WTC11 (cell line): ENCODE results near the gene LRSAM1. TPM values are rescaled to one million over a fixed set of nuclear protein-coding genes. Genes with fewer than 3 reads are reported as not detected.

ENCODE experiments used
- ATAC-seq: fragments of 200-7000 bp; cut with Tn5 transposase; 2 replicates; pipeline ENCODE4 v1.10.0; 2021; ENCODE audit warnings: mild to moderate bottlenecking, moderate library complexity
- CTCF ChIA-PET: fragments of 300-600 bp; sonication (Branson Sonifier 250); formaldehyde crosslinking; loops from one replicate; lab custom pipeline; 2021; ENCODE audit warnings: antibody characterized with exemption; lab: Charles Lee
- POLR2A ChIA-PET: fragments of 350-600 bp; sonication (Branson Sonifier 250); formaldehyde crosslinking; loops from one replicate; lab custom pipeline; 2021; ENCODE audit warnings: antibody characterized with exemption; lab: Charles Lee
- DNase-seq: peaks from one replicate; pipeline ENCODE4 v3.0.0; 2021; ENCODE audit warnings: low spot score
- H3K27ac Mint-ChIP-seq: 2 replicates; pipeline ENCODE4 v1.8.0; 2021; ENCODE audit warnings: mixed read lengths
- H3K27me3 Mint-ChIP-seq: 2 replicates; pipeline ENCODE4 v1.8.0; 2021; ENCODE audit warnings: low read depth, mild to moderate bottlenecking, moderate library complexity, mixed read lengths
- H3K36me3 Mint-ChIP-seq: 2 replicates; pipeline ENCODE4 v1.8.0; 2021; ENCODE audit warnings: mixed read lengths
- H3K4me1 Mint-ChIP-seq: 2 replicates; pipeline ENCODE4 v1.8.0; 2022; ENCODE audit warnings: mixed read lengths
- H3K4me3 Mint-ChIP-seq: 2 replicates; pipeline ENCODE4 v1.8.0; 2021; ENCODE audit warnings: mild to moderate bottlenecking, moderate library complexity, mixed read lengths
- H3K9me3 Mint-ChIP-seq: 2 replicates; pipeline ENCODE4 v1.8.0; 2021; ENCODE audit warnings: mixed read lengths
- ATF3 ChIP-seq: sonication (generic); formaldehyde crosslinking; conservative IDR thresholded peaks from 2 replicates; pipeline ENCODE4 v1.8.1; 2022; ENCODE audit warnings: mild to moderate bottlenecking, missing genetic modification reagents
- CREB1 ChIP-seq: sonication (generic); formaldehyde crosslinking; IDR thresholded peaks from 2 replicates; pipeline ENCODE4 v1.8.0; 2023; ENCODE audit warnings: mild to moderate bottlenecking, missing genetic modification reagents
- ESRRA ChIP-seq: sonication (generic); formaldehyde crosslinking; IDR thresholded peaks from 2 replicates; pipeline ENCODE4 v1.8.1; 2022; ENCODE audit warnings: mild to moderate bottlenecking, missing genetic modification reagents, borderline replicate concordance
- FOXK1 ChIP-seq: sonication (generic); formaldehyde crosslinking; IDR thresholded peaks from 2 replicates; pipeline ENCODE4 v1.8.0; 2022; ENCODE audit warnings: mild to moderate bottlenecking, moderate library complexity, missing genetic modification reagents
- GRHL2 ChIP-seq: fragments of 250-450 bp; sonication (Bioruptor Pico); IDR thresholded peaks from 2 replicates; pipeline ENCODE4 v1.8.0; 2022; ENCODE audit warnings: mild to moderate bottlenecking, moderate library complexity; ENCODE audit not compliant: insufficient replicate concordance, severe bottlenecking
- GTF2I ChIP-seq: fragments of 250-450 bp; sonication (Bioruptor Pico); conservative IDR thresholded peaks from 2 replicates; pipeline ENCODE4 v1.4.0; 2021; ENCODE audit warnings: mild to moderate bottlenecking
- HMGA2 ChIP-seq: fragments of 250-450 bp; sonication (Bioruptor Pico); IDR thresholded peaks from 2 replicates; pipeline ENCODE4 v1.4.0; 2021; ENCODE audit warnings: mild to moderate bottlenecking, moderate library complexity
- JAZF1 ChIP-seq: fragments of 250-450 bp; sonication (Bioruptor Pico); IDR thresholded peaks from 2 replicates; pipeline ENCODE4 v1.9.0; 2021; ENCODE audit warnings: moderate library complexity, mild to moderate bottlenecking, inconsistent platforms
- KAT7 ChIP-seq: sonication (generic); formaldehyde crosslinking; IDR thresholded peaks from 2 replicates; pipeline ENCODE4 v1.8.1; 2023; ENCODE audit warnings: missing genetic modification reagents, mild to moderate bottlenecking, borderline replicate concordance
- MXD4 ChIP-seq: fragments of 250-450 bp; sonication (Bioruptor Pico); IDR thresholded peaks from 2 replicates; pipeline ENCODE4 v1.8.0; 2021; ENCODE audit warnings: mild to moderate bottlenecking, moderate library complexity, borderline replicate concordance
- NFATC4 ChIP-seq: fragments of 250-450 bp; sonication (Bioruptor Pico); IDR thresholded peaks from 2 replicates; pipeline ENCODE4 v1.9.0; 2021; ENCODE audit warnings: mild to moderate bottlenecking
- NFE2L1 ChIP-seq: sonication (generic); formaldehyde crosslinking; IDR thresholded peaks from 2 replicates; pipeline ENCODE4 v1.8.1; 2023; ENCODE audit warnings: missing genetic modification reagents
- NR3C1 ChIP-seq: sonication (generic); formaldehyde crosslinking; conservative IDR thresholded peaks from 2 replicates; pipeline ENCODE4 v1.8.1; 2023; ENCODE audit warnings: low read depth, mild to moderate bottlenecking, missing genetic modification reagents
- OVOL2 ChIP-seq: fragments of 250-450 bp; sonication (Bioruptor Pico); IDR thresholded peaks from 2 replicates; pipeline ENCODE4 v1.9.0; 2021; ENCODE audit warnings: mild to moderate bottlenecking, borderline replicate concordance
- ZNF121 ChIP-seq: sonication (generic); formaldehyde crosslinking; IDR thresholded peaks from 2 replicates; pipeline ENCODE4 v1.8.0; 2023; ENCODE audit warnings: missing genetic modification reagents
- ZNF671 ChIP-seq: fragments of 250-450 bp; sonication (Bioruptor Pico); IDR thresholded peaks from 2 replicates; pipeline ENCODE4 v1.8.0; 2021; ENCODE audit warnings: mild to moderate bottlenecking
- total RNA-seq: library from RNA; stranded (reverse); gene quantifications from 3 replicates; pipeline ENCODE4 v1.2.3, GENCODE V29; 2021
- TF ChIP-seq, protein P1 (sequence below): sonication (generic); formaldehyde crosslinking; IDR thresholded peaks from 2 replicates; pipeline ENCODE4 v1.8.0; 2023; ENCODE audit warnings: missing genetic modification reagents, mild to moderate bottlenecking, borderline replicate concordance
- TF ChIP-seq, protein P2 (sequence below): fragments of 250-450 bp; sonication (Bioruptor Pico); conservative IDR thresholded peaks from 2 replicates; pipeline ENCODE4 v1.9.0; 2021; ENCODE audit warnings: mild to moderate bottlenecking
- TF ChIP-seq, protein P3 (sequence below): sonication (generic); formaldehyde crosslinking; IDR thresholded peaks from 2 replicates; pipeline ENCODE4 v1.8.1; 2023; ENCODE audit warnings: mild to moderate bottlenecking, missing genetic modification reagents, moderate library complexity

LRSAM1 gene
- total RNA-seq, 1 experiment from 2014 or later, result 32.4 TPM

GRCh38 chr9:127534250-127534906 is 83.1 kb downstream of the LRSAM1 start:
- no peak for TF ChIP-seq ATF3
- TF ChIP-seq FOXK1, result no peak
- 0 out of 2 replicates have a peak, but pooled peaks have one; percentile 19 for TF ChIP-seq GTF2I (CRISPR knock-in tag)
- no peak for TF ChIP-seq ZNF121 (CRISPR knock-in tag)
- no peak for TF ChIP-seq NR3C1 (CRISPR knock-in tag)
- POLR2A ChIA-PET, result no interaction called here
- Mint-ChIP-seq H3K9me3 (no peaks in the 10 kb centered on the region), H3K27me3 (no peaks in the 10 kb centered on the region), H3K36me3 (no peaks in the 10 kb centered on the region; the same call in none of the 2 replicates), H3K4me1 (peaks cover 27% of the 10 kb centered on the region), H3K4me3 (no peak overlapping the region), H3K27ac (peak overlapping the region; percentile 74; the same call in 1 of the 2 replicates)
- DNase-seq (no peak), ATAC-seq (no peak)
- CTCF ChIA-PET, result interaction anchor here (1.9 to 4.8 kb wide), 2 partner anchors 8 to 31 kb away, joined by 13 to 32 read pairs; no protein-coding TSS in a partner anchor

DNA sequence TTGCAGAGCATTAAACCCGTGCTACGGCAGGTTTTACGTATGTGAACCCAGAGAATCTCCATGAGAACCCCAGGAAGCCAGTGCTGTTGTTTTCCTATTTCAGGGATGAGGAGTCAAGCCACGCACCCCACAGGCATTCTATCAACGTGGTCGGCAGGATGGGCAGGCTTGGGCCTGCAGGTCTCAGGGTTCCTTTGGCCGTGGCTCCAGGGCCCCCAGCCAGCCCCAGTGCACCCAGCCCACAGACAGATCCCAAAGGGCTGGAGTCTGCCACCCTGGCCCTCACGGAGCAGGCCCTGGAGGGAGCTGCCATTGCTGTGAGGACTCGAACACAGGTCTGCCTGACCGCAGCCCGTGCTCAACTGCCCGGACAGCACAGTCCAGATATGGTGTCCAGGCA is 83.6 kb downstream of the LRSAM1 start:
- ATAC-seq (no peak), DNase-seq (no peak)
- Mint-ChIP-seq H3K4me1 (peaks cover 27% of the 10 kb centered on the region), H3K27ac (peak overlapping the region; percentile 74), H3K36me3 (no peaks in the 10 kb centered on the region; the same call in none of the 2 replicates), H3K27me3 (no peaks in the 10 kb centered on the region), H3K4me3 (no peak overlapping the region), H3K9me3 (no peaks in the 10 kb centered on the region)
- TF ChIP-seq ESRRA (no peak), HMGA2 (CRISPR knock-in tag) (no peak), ATF3 (no peak), ZNF121 (CRISPR knock-in tag) (no peak), GRHL2 (no peak), OVOL2 (CRISPR knock-in tag) (no peak), GTF2I (CRISPR knock-in tag) (no peak)
- TF ChIP-seq, protein P1, sequence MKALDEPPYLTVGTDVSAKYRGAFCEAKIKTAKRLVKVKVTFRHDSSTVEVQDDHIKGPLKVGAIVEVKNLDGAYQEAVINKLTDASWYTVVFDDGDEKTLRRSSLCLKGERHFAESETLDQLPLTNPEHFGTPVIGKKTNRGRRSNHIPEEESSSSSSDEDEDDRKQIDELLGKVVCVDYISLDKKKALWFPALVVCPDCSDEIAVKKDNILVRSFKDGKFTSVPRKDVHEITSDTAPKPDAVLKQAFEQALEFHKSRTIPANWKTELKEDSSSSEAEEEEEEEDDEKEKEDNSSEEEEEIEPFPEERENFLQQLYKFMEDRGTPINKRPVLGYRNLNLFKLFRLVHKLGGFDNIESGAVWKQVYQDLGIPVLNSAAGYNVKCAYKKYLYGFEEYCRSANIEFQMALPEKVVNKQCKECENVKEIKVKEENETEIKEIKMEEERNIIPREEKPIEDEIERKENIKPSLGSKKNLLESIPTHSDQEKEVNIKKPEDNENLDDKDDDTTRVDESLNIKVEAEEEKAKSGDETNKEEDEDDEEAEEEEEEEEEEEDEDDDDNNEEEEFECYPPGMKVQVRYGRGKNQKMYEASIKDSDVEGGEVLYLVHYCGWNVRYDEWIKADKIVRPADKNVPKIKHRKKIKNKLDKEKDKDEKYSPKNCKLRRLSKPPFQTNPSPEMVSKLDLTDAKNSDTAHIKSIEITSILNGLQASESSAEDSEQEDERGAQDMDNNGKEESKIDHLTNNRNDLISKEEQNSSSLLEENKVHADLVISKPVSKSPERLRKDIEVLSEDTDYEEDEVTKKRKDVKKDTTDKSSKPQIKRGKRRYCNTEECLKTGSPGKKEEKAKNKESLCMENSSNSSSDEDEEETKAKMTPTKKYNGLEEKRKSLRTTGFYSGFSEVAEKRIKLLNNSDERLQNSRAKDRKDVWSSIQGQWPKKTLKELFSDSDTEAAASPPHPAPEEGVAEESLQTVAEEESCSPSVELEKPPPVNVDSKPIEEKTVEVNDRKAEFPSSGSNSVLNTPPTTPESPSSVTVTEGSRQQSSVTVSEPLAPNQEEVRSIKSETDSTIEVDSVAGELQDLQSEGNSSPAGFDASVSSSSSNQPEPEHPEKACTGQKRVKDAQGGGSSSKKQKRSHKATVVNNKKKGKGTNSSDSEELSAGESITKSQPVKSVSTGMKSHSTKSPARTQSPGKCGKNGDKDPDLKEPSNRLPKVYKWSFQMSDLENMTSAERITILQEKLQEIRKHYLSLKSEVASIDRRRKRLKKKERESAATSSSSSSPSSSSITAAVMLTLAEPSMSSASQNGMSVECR (CRISPR knock-in tag), result no peak
- CTCF ChIA-PET, result interaction anchor here (1.9 to 4.8 kb wide), 2 partner anchors 9 to 32 kb away, joined by 13 to 32 read pairs; no protein-coding TSS in a partner anchor
- POLR2A ChIA-PET, result no interaction called here

DNA sequence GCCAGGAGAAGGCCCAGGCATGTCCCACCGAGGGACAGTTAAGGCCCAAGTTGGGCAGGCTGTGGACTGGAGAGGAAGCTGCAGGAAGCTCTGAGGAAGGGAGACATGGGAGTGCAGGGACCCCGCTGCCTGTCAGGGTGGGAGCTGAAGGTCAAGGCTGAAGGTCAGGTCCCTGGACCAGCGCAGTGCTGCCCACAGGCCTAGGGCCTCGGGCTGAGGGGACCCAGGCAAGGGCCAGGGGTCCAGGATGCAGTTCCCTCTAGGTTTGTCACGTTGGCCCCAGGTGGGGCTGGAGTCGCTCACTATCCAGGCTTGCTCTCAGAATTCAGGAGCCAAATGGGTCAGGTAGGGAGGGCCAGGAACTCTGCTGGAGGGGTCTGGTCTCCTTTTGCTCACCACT is 84.1 kb downstream of the LRSAM1 start:
- POLR2A ChIA-PET, result no interaction called here
- H3K4me1 Mint-ChIP-seq, result peaks cover 27% of the 10 kb centered on the region
- H3K27me3 Mint-ChIP-seq, result no peaks in the 10 kb centered on the region
- H3K9me3 Mint-ChIP-seq, result no peaks in the 10 kb centered on the region
- CTCF ChIA-PET, result interaction anchor here (1.3 to 4.8 kb wide), 4 partner anchors 9 to 199 kb away, joined by 3 to 32 read pairs (median 11); partner anchors contain the start of gene TOR2A
- DNase-seq (no peak), ATAC-seq (no peak)
- no peaks in the 10 kb centered on the region; the same call in none of the 2 replicates for H3K36me3 Mint-ChIP-seq
- TF ChIP-seq, protein P2, sequence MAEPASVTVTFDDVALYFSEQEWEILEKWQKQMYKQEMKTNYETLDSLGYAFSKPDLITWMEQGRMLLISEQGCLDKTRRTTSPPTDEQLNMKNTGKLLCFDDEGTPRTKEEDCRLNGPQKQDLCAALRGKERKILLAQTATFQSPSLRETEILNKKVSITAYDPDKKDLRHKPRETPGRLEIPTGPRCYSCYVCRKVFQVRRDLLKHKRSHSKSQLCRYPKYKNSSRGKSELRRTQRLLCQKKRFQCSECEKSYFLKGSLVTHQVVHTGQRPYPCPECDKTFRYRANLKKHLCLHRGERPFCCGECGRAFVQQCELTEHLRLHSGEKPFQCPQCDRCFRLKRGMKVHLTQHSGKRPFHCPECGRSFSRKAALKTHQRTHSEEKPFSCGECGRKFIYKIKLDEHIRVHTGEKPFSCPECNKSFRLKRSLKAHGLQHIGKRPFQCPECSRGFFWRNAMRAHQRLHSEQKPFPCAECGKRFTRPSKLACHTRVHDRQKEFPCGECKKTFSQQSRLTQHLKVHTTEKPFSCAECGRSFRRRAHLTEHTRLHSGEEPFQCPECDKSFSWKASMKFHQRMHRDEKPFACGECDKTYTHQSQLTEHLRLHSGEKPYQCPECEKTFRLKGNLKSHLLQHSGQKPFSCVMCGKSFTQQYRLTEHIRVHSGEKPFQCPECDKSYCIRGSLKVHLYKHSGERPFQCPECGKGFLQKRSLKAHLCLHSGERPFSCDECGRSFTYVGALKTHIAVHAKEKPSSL (CRISPR knock-in tag), result no peak
- TF ChIP-seq KAT7 (CRISPR knock-in tag), result no peak
- no peak for TF ChIP-seq MXD4 (CRISPR knock-in tag)
- no peak for TF ChIP-seq ZNF671
- TF ChIP-seq NFE2L1, result no peak
- TF ChIP-seq JAZF1 (CRISPR knock-in tag), result no peak
- TF ChIP-seq, protein P3, sequence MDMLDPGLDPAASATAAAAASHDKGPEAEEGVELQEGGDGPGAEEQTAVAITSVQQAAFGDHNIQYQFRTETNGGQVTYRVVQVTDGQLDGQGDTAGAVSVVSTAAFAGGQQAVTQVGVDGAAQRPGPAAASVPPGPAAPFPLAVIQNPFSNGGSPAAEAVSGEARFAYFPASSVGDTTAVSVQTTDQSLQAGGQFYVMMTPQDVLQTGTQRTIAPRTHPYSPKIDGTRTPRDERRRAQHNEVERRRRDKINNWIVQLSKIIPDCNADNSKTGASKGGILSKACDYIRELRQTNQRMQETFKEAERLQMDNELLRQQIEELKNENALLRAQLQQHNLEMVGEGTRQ (CRISPR knock-in tag), result no peak
- no peak for TF ChIP-seq CREB1 (CRISPR knock-in tag)
- no peak for TF ChIP-seq NFATC4 (CRISPR knock-in tag)
- no peak for TF ChIP-seq ZNF121 (CRISPR knock-in tag)
- peak overlapping the region; percentile 87 for H3K27ac Mint-ChIP-seq
- H3K4me3 Mint-ChIP-seq, result no peak overlapping the region
